HG03342 (cell line): ENCODE data around the gene CELSR3.

ENCODE experiments used
- ATAC-seq: cut with Tn5 transposase; IDR thresholded peaks from one replicate; pipeline ENCODE4 v1.9.1; 2021; ENCODE audit warnings: mild to moderate bottlenecking, moderate library complexity; ENCODE audit not compliant: unreplicated experiment

The CELSR3 gene

GRCh38 chr3:48600711-48601621, 61.7 kb downstream of the CELSR3 start:
- no peak for ATAC-seq

DNA sequence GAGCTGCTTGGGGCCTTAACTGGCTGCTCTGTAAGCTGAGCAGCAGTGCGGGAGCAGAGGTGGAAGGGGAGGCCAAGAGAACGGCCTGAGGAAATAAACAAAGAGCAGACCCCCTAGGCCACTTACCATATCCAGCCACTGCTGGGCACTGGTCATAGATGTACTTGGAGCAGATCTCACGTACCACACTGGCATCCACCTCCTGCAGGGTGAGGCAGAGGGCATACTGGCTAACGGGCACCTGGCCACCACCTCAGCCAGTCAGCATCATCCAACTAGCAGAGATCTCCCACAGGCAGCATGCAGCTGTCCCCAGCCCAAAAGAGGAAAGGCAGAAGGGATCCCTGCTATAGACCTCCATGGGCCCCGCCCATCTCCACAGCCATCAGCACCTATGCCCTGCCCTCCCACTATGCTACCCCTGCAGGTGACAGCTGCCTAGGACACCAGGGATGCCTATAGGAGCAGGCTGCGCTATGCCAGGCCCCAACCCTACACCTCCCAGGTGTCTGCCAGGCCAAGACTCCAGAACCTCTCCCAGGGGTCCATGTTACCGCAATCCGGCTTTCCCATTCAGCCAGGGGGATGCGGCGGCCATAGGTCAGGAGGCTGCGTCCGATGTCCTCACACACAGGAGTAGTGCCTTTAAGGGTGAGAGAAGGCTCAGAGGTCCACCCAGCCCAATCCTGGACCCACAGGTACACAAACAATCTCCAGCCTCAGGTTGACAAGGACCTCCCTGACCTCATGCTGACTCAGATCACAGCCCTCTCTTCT, 63.0 kb downstream of the CELSR3 start:
- no peak for ATAC-seq

DNA sequence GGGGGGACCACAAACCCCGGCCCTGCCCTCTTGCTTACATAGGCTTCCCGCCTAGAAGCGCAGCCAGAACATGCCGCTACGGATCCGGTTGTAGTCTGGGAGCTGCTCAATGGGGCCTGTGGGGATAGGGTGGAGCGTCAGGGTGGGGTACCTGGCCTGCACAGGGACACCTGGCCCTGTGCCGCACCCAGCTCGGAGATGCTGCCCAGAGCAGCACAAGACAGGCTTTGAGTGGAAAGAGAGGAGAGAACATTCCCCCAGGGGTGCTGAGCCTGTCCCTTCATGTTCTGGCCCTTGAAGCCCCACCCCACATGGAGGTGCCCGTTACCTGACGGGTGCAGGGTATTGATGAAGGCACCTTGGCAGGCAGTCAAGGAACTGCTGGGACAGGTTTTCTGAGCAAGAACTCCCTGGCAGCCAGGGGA, 63.6 kb downstream of the CELSR3 start:
- no peak for ATAC-seq

GRCh38 chr3:48598323-48599076, 64.2 kb downstream of the CELSR3 start:
- no peak for ATAC-seq

DNA sequence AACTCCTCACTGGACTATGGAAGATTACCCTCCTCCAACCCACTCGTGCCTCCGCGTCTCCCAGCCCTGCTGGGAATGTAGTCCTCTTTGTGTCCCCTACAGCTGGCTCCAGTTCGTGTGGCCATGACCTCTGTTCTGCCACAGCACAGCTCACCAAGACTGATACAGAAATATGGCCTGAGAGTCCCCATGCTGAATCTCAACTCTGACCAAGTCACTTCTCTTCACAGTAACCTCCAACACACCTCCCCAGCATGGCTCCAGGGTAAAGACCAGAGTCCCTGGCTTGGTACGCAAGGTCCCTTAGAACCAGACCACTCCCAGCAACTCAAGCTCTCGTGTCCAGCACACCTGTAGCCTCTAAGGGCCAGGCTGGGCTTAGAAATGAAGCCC, 65.3 kb downstream of the CELSR3 start:
- no peak for ATAC-seq

DNA sequence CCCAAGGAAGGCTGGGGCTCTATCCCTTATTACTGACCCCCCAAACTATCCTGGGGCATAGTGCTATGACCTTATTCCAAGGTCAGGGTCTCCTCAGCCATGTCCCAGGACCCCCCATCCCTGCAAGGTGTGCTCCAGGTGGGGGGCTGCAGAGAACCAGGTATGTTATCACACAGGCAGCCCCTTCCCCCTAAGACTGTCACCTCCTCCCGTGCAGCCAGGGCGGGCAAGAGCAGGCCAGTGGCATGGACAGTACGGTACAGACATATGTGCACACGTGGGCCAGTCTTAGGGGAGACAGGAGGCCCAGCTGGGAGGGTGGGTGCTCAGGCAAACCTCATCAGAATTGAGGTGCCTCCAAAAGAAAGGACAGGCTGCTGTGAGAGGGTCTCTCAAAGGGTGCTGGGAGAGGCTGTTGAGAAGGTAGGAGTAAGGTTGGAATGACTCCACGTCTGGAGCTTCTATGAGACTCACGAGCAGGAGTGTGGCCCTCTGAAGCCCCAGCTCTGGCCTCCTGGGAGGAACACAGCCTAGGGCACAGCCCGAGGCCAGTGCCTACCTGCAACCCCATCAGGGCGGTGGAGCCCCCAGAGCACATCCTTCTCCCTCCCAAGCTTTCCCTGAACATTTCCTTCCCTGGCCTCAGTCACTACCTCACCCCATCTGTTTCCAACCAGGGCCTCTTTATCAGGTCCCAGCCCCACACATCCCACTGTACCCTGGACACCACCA, 65.8 kb downstream of the CELSR3 start:
- no peak for ATAC-seq

- no peak for ATAC-seq
Observed at GRCh38 chr3:48596157-48596556, 66.5 kb downstream of the CELSR3 start.

GRCh38 chr3:48595526-48596121, 67.1 kb downstream of the CELSR3 start:
- no peak for ATAC-seq

DNA sequence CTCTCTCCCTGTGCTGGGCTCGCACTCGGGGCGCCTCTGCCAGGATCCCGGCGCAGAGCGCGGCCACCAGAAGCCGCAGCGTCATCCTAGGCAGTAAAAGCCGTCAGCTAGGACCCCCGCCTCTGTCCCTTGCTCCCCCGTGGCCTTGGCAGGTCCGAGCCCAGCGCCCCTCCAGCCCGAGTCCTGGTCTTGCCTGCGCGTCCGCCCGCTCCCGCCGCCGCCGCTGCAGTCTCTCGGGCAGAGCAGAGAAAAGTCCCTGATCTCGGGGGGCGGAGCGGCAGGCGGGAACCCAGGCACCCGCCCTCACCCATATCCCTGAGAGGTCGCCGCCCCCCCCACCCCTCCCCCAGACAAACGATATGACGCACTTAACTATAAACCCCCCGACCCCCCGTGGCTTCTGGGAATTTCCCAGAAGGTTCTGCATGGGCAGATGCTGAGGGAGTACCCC, 67.6 kb downstream of the CELSR3 start, which contains the start of gene COL7A1:
Gene COL7A1, minus strand, starts transcription at position 255 of the 451 bp plus-strand sequence. Its CDS starts 170 bp downstream, at position 85.
- ATAC-seq, result no peak

DNA sequence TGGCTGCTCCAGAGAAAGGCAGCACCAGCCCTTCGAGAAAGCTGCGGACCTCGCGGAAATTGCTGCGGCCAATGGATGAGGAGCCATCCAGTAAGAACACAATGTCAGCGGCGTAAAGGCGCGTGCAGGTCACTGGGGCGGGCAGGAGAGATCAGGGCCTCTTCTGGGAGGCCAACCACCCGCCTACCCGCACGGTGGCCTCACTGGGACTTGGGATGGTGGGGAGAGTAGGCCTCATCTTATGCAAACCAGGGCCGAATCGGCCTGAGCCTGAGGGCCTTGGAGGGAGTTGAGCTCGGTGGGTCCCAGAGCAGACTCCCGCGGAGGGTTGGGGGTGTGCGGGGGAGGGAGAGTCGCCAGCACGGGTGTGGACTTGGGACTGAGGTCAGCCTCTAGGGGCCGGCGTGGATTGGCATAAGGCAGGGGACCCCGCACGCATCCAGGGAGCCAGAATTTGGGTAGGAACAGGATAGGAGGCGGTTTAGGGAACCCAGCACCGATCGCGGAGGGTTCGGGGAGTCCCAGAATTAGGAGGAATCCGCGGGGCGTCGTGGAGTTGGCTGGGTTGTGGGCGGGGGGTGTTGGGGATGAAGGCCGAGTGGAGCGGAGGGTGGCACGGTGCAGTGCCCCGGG, 68.2 kb downstream of the CELSR3 start:
- no peak for ATAC-seq

GRCh38 chr3:48593337-48593736, 69.3 kb downstream of the CELSR3 start:
- ATAC-seq, result no peak

DNA sequence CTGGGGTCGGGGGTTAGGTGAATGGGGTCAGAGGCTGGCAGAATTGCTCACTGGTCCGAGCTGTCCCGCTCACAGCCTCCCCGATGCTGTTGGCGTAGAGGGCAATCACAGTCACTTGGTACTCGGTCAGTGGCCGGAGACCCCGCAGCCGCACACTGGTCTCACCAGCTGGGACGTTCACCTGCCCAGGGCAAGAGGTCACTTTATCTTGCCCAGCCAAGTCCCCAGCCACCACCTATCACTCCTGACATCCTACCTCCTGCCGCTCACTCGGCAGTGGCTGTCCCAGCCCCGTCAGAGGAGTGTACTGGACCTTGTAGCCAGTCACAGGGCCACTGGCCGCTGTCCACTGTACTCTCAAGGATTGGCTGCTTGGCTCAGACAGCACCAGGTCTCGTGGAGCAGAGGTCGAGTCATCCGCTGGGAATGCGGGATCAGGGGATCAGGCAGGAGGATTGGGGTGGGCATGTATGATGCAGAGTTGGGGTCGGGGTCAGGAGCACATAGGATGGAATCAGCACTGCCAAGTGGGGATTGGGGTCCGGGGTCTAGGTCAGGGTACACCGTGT, 70.1 kb downstream of the CELSR3 start:
- ATAC-seq, result no peak

- ATAC-seq, result no peak
Observed at GRCh38 chr3:48591886-48592518, 70.7 kb downstream of the CELSR3 start.

GRCh38 chr3:48591436-48591835, 71.2 kb downstream of the CELSR3 start:
- ATAC-seq, result no peak

DNA sequence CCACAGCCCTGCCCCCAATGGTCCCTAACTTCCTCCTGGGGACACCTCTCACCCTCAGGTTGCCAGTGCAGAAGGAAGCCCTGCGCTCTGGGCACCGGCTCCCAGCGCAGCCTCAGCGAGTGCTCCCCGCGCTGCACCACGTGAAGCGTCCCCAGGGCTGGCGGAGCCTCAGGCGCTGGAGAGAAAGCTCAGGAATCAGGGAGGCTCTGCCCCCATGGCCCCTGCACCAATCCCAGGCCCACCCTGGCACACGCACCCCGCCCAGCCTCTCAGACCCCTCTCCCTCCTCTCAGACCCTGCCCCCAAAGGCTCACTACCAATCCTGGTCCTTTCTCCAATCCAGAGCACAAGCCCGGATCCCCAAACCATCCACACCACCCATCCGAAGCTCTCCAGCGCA, 74.5 kb downstream of the CELSR3 start:
- no peak for ATAC-seq

GRCh38 chr3:48587686-48588085, 75.0 kb downstream of the CELSR3 start:
- no peak for ATAC-seq
